OCI-M2 (cell line): ENCODE data around the gene LRPPRC.

Source experiments
- DNase-seq: peaks from one replicate; lab custom pipeline; 2025; ENCODE audit not compliant: unreplicated experiment; lab: John Stamatoyannopoulos, UW

LRPPRC gene

GRCh38 chr2:43872151-43872550 is 123.6 kb downstream of the LRPPRC start:
- no peak for DNase-seq

- DNase-seq, result no peak
These were observed 140.5 kb downstream of the LRPPRC start for GRCh38 chr2:43855292-43855691.

DNA sequence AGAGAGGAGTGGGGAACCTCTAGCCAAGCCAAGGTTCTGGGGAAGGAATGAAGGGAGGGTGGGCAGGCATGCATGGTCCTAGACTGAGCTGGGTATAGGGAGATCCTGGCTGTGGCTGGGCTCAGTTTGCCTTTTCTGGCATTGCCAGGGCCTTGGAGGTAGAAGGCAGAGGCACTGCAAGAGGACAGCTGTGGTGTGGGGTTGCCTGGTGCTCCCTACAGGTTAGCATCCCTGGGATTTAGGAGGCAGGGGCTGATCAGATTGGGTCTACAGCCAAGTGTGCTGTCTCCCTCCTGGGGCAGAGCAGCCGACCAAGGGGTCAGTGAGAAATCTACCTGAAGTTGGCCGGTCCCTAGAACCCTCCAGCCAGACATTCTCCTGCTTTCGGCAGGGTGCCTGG is 141.1 kb downstream of the LRPPRC start:
- no peak for DNase-seq

GRCh38 chr2:43853141-43854081 is 142.4 kb downstream of the LRPPRC start:
- DNase-seq, result no peak

DNA sequence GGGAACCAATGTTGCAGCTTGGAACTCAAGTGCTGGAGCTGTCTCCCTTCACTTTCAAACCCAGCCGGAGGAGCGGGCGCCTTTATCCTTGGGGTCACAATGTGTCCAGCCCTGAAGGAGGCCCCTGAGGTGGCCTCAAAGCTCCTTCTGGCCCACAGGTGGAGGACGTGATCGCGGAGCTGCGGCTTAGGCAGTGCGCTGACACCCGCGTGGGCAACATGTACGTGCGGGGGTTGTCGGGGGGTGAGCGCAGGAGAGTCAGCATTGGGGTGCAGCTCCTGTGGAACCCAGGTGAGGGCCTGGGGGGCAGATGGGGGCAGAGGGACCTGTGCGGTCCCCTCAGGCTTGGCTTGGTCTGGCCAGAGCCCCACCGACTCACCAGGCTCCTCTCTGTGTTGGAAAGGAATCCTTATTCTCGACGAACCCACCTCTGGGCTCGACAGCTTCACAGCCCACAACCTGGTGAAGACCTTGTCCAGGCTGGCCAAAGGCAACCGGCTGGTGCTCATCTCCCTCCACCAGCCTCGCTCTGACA is 143.5 kb downstream of the LRPPRC start:
- no peak for DNase-seq

GRCh38 chr2:43851011-43851980 is 144.5 kb downstream of the LRPPRC start:
- no peak for DNase-seq

DNA sequence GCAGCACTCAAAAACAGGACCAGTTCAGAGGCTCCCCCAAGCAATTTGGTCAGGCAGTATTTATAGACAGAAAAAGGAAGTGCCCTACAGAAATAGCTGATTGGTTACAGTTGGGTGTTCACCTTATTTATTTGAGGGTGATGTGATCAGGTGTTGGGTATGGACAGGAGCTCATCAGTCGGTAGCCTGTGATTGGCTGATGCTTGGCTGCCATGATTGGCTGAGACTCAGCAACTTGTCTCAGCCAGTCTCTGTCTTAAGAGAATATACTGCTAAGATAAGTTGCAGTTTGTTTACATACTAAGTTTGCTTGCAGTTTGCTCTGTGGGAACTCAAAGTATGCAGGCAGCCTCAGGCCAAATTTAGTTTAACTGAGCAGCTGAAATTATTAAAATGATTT is 147.6 kb downstream of the LRPPRC start:
- DNase-seq, result no peak

DNA sequence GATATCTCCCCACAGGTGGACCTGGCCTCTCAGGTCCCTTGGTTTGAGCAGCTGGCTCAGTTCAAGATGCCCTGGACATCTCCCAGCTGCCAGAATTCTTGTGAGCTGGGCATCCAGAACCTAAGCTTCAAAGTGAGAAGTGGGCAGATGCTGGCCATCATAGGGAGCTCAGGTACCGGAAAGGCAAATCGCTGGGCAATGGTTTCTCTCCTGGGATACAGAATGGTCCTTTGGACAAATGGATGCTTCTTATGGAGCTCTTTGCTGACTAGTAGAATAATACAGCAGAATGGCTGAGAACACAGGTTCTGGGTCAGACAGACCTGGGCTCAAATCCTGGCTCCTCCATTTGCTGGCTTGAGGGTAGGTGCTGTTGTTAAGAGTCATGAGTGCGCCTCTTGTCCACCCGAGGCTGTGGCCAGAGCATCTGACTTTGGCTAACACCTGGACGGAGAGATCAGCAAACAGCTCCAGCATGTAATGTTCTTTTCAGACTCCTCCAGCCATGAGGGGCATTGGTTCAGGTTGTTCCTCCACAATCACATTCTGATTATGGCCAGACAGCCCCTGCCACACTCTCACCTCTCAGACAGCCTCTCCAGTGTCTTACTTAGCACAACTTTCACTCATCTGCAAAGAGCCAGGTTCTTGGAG is 149.5 kb downstream of the LRPPRC start:
- no peak for DNase-seq

GRCh38 chr2:43845181-43845580 is 150.6 kb downstream of the LRPPRC start:
- DNase-seq, result no peak

DNA sequence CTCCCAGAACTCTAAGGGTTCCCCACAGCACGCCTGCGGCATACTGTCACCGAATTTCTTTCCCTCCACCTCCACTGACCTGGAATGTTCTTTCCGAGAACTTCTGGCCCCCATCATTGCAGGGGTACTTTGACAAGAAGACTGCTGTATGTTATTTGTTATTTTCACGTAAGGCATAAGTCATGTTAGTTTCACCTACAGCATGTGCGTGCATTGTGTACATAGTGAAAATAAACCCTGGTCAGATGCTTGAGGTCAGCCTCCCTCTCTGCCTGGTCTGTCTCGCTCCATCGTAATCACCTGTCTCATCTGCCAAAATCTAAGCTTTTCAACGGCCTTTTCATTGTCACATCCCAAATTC is 152.9 kb downstream of the LRPPRC start:
- DNase-seq, result no peak

DNA sequence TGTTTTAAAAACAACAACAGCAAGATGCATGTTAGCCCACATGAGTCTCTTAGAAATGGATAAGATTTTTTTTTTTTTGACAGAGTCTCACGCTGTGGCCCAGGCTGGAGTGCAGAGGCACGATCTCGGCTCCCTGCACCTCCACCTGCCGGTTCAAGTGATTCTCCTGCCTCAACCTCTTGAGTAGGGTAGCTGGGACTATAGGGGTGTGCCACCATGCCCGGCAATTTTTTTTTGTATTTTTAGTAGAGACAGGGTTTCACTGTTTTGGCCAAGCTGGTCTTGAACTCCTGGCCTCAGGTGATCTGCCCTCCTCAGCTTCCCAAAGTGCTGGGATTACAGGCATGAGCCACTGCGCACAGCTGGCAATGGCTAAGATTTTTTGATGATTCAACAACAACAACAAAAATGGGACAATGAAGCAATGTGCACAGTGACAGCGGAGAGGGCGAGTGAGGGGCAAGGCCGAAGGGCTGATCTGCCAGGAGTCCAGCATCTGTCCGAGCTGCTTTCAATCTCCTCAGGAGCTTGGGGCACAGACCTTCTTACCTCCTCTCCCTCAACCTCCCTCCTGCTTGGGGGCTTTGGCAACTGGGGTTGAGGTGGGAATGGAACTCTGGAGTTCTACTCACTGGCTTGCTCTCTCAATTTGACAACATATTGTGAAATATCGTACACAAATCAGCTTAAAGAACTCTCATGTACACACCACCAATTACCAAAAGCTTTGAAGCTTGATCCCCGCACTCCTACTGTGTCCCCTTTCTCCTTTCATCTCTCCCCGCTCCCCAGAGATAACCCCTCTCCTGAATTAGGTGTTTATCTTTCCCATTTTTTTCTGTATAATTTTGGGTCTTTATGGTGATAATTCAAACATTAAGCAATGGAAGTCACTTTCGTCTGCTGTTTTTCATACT is 153.6 kb downstream of the LRPPRC start:
- no peak for DNase-seq

- DNase-seq, result no peak
These were observed 154.8 kb downstream of the LRPPRC start for GRCh38 chr2:43840965-43841364.

DNA sequence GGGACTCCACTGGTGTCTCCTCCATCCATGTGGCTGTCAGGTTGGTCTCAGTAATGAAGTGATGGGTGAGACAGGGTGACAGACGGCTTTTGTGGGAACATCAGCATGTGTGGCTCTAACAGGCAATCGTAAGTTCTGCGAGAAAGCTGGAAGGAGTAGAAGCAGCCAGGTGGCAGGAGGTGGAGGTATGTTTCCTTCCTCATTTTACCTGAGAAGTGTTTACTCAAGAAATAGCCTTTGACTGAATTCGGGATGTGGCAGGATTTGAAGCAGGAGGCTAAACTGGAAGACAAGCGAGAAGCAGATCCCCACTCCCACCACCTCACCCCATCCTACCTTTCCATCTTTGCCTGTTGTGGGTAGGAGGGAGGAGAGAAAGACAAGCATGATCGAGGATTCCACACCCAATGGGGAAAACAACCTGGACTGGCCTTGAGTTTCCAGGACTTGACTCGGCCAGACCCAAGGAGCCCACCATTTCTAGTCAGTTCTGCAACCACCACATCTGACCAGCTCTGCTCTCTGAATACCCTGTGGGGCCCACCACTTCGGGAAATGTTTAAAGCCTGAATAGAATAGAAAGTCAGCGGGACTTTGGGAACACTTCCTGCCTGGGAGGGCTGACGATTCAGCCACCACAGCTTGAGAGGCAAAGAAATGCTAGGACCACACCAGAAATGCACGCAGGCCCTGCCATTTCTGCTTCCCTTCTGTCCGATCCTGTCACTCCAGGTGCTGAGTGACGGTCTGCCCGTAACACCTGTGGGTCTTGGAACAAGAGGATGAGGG is 155.8 kb downstream of the LRPPRC start:
- DNase-seq, result no peak

- DNase-seq, result no peak
These were observed 157.1 kb downstream of the LRPPRC start, which contains the start of the genes ABCG5 and ABCG8 for GRCh38 chr2:43838560-43839267. Gene ABCG5 (minus strand): TSS chr2:43838839. CDS start chr2:43838679, 160 bp downstream. Gene ABCG8 (plus strand): TSS chr2:43838971. CDS start chr2:43839054, 83 bp downstream.

DNA sequence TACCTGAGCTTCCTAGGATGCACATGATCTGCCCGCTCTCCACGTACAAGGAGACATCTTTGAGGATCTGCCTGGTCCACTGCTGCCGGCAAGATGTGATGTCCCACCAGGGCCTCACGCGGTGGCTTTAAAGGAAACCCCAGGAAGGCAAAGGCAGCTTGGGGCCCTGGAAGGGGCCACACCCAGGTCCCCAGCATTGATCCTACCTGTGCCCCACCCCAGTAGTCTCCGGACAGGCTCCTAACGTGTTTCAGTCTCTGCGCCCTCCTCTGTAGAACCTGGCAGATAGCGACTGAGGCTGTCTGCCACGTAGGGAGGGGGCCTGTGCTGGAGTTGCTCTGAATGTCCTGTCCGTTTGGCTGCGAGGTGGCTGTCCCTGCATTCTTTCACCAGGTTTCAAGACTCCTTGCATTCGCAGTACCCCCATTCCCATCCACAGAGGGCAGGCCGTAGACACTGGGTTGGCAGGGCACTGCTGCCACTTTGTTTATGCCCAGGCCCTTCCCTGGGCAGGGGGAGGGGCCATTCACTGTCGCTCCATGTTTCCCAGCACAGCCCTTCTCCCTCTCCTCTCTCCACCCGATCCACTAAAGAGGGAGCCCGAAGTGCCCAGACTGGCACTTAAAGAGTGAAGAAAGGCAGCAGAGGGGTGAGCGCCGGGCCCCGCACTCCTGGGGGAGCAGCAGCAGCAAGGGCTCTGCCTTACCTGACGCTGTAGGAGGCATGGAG is 157.8 kb downstream of the LRPPRC start:
- DNase-seq, result no peak

DNA sequence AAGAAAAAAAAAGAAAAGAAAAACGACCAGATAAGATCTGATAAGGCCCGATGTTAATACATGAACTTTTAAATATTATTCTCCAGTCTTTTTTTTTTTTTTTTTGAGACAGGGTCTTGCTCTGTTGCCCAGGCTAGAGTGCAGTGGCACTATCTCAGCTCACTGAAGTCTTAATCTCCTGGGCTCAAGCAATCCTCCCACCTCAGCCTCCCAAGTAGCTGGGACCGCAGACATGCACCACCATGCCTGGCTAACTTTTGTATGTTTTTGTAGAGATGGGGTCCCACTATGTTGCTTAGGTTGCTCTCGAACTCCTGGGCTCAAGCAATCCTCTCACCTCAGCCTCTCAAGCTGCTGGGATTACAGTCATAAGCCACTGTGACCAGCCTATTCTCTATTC is 158.8 kb downstream of the LRPPRC start:
- no peak for DNase-seq
